EH (cell line): Measurements from ENCODE around the gene XDH.

Source experiments
- DNase-seq: peaks from one replicate; pipeline ENCODE4 v3.0.0-alpha.2; 2015; ENCODE audit warnings: low read depth

The XDH gene

GRCh38 chr2:31414601-31415241 is at the start of gene XDH:
TSS of gene XDH (minus strand) at chr2:31414742. CDS start at chr2:31414666, 76 bp downstream.
- peak; percentile 31 for DNase-seq

- no peak for DNase-seq
These were observed 43.1 kb upstream of the XDH start for GRCh38 chr2:31457651-31458050.

- DNase-seq: peak; percentile 95
These were observed 32.3 kb upstream of the XDH start for GRCh38 chr2:31446848-31447247.

DNA sequence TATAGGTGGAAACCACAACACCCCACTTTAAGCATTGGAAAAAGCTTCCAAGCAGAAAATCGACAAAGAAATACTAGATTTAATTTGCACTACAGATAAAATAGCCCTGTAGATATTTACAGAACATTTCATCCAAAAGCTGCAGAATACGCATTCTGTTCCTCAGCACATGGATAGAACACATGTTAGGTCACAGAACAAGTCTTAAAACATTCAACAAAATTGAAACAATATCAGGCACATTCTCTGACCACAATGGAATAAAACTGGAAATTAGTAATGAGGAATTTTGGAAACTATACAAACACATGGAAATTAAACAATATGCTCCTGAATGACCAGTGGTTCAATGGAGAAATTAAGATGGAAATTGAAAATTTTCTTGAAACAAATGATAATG is 27.8 kb upstream of the XDH start:
- no peak for DNase-seq

- peak; percentile 91 for DNase-seq
These were observed 26.2 kb upstream of the XDH start for GRCh38 chr2:31440764-31441163.

GRCh38 chr2:31434911-31435310 is 20.4 kb upstream of the XDH start:
- DNase-seq: peak; percentile 33

GRCh38 chr2:31433541-31433940 is 19.0 kb upstream of the XDH start:
- no peak for DNase-seq

DNA sequence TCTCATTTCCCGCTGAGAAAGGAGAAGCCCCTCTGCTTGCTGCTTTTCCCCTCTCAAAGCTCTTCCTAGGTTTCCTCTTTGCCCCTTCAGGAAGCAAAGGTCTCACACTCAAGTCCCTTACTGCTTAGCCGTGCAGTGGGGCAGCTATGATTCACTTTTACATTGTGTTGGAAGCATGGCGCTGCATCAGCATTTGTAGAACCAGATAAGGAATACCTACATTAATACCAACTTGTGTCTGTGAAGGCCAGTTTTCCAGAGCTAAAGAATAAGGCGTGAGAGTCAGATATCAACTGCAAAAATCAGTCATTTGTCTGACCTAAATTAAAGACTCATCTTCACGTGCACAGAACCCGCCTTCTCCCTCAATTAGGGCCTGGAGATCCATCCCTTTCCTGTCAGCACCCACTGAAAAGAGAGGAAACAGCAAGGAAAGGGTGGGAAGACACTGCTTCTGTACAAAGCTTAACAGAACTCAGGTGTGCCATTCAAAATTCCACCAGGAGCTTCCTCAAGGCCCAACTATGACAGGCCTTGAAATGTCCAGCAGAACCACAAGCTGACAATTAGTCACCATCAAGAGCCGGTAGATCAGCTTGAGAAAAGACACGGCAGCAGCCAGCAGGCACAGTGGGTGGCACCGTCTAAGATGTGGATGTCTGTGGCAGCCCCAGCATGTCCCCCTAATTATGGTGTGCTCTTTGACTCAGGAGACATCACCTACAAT is 16.1 kb upstream of the XDH start:
- DNase-seq: no peak

DNA sequence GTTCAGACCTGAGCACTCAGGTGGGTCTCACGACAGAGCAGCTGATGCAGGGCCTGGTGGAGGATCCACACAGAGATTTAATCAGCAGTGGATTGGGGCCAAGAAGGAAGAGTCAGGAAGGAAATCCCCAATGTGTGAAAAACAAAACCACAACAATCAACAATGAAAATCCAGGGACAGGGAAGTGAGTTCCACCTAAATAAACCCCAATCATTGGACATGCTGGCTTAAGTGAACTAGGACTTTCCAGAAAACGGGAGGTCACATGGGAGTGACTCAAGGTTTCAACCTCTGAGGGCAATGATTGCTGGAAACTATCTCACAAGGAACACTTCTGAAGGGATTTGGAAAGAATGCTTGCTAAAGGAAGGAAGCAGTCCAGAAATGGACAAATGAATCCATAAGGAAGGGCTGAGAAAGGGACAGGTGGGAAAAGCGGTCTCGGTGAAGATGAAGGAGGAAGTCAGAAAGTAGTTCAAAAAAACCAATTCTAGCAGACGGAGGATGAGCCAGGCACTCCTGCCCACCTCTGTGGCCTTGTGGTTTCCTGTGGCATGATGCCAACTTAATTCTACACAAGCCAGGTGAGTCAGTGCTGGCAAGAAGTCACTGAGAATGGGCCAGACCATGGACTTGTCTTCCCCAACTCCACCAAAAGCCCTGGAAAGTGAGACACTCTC is 15.4 kb upstream of the XDH start:
- peak; percentile 24 for DNase-seq

DNA sequence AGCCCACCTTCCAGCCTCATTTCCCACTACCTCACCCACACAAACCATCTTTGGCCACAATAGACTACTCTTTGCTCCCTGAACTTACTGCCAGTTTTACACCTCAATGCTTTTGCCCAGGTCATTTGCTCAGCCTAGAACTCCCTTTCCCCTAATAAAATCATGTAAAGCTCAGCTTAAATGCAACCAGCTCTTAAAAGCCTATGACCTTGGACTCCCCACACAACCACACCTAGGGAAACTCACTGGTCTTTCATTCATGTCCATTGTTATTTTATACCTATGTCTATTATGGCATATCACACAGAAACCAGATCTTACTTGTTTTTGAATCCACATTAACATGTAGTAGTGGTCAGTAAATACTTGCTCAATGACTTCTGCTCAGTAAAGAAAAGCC is 14.5 kb upstream of the XDH start:
- no peak for DNase-seq

- peak; percentile 44 for DNase-seq
These were observed 13.5 kb upstream of the XDH start for GRCh38 chr2:31428001-31428418.

DNA sequence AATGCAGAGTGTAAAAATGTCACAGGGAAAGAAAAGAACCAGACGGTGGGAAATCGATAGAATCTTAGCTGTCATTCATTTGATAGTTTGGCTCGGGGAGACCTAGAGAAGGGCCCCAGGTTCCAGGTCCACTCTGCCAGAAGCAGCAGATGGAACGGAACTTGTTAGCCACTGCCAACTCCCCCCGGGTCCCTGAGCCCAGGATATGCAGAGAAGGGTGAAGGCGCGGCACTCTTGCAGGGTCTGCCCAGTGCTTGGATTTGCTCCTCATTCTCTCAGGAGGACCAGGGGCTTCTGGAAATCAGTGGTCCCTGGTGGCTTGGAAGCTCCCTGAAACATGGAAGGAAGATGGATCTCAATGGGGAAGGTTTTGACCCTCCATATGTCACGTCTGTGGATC is 11.6 kb upstream of the XDH start:
- DNase-seq: no peak

DNA sequence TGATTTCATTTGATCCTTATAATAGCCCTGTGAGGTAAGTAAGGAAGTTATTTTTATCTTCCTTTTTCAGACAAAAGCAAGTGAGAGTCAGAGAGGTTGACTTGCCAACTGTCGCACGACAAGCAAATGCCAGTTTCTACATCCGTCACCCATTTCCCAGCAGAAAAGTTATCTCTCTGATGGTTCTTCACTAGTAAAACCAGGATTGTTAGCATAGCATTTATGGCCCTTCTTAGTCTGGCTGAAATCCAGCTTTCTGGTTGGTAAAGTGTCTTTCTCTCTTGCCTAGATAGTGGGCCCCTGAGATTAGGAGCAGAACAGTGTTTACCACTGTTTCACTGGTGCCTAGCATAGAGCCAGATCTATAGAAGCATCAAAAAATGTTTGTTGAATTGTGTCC is 7.1 kb upstream of the XDH start:
- DNase-seq: peak; percentile 13

DNA sequence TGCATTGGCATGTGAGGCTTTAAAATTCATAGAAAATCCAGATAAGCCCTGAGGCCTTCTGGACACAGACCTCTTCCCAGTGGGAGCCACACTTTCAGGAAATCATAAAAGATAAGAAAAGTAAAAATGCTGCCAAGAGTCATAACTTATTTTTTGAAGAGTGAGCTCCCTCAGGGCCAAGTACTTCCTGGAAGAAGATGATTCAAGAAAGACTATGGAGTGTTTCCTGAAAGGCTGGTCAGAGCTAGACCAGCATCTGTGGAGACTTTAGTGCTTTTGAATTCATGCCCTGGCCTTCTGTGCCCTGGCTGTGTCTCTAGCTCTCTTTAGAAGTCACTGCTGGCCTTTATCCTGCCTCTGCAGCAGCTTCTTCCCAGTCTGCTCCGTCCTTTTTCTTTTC is 6.4 kb upstream of the XDH start:
- DNase-seq: peak; percentile 80

DNA sequence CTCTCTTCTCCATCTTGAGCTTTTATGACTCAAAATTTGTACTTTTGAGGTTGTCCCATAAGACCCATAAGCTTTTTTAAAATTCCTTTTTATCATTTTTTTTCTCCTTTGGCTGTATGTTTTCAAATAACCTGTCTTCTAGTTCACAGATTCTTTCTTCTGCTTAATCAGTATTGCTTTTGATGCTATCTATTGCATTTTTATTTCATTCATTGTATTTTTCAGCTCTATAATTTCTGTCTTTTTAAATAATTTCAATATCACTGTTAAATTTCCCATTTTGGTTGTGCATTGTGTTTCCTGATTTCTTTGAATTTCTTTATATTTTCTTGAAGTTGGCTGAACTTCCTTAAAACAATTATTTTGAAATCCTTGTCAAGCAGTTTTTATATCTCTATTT is 4.8 kb upstream of the XDH start:
- DNase-seq: no peak

GRCh38 chr2:31415421-31415820 is 879 bp upstream of the XDH start:
- peak; percentile 73 for DNase-seq

GRCh38 chr2:31413862-31414550 is 536 bp downstream of the XDH start:
- no peak for DNase-seq

DNA sequence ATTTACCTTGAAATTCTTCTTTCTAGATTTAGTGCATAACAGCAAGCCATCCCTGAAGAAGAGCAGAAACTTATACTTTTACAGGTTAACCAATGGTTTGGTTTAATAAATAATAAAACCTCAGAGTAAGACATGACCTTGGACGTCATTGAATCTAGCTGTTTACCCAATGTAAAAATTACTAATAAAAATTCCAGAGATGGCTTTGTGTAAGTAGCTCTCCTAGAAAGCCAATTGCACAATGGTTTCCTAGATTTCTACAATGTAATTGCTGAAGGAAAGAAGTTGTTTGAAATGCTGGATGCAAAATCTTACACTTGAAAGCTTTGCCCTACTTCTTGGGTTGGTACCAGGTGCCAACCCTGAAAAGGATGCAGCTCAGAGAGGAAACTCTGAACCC is 1.5 kb downstream of the XDH start:
- DNase-seq: peak; percentile 74

- DNase-seq: no peak
These were observed 2.8 kb downstream of the XDH start for GRCh38 chr2:31411771-31412170.

- no peak for DNase-seq
These were observed 7.8 kb downstream of the XDH start for GRCh38 chr2:31406593-31407385.

DNA sequence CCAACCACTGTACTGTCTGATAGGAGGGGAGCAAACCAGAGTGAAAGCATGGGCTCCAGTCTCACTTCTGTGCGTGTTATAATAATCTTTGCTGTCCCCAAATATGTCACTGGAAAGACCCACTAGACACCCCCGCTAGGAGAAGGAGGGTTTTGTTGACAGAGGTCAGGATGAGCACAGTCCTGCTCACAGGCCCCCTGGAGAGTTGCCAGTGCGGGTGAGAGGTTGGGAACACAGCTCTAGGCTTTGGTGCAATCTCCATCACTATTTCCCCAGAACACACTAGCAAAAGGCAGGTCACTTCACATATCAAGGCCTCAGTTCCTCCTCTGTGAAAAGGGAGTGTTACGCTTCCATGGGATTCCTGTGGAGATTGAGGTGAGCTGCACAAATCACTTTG is 9.7 kb downstream of the XDH start:
- no peak for DNase-seq

DNA sequence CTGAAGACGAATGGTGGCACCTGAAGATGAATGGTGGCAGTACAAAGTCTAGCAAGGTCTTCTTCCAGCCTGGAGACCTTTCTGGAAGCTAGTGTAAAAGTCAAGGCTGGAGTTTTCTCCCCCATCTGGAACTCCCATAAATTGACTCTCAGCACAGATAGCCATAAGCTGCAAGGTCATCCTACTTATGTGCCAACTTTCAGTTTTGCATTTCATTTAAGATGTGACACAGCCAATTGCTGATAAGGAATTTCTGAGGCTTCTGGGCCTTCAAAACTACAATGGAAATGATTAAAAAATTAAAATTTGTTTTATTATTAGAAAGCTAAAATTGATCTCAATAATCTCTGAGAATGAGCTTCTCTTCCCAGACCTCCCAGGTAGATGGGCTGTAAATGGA is 10.2 kb downstream of the XDH start:
- DNase-seq: peak; percentile 30
